Coronary artery (tissue), 2 donors: ENCODE results near the gene PCNT.
"Not testable (repeated sequence)": the region's sequence is repeated elsewhere in the genome, so short reads cannot be mapped to it uniquely, and the experiment has no call there.

Experiments used
- DNase-seq: peaks from one replicate; pipeline ENCODE4 v3.0.0-alpha.2; 2017; ENCODE audit warnings: low spot score
- H3K27ac ChIP-seq, 2 donors: fragments of 200-600 bp; sonication (generic); one replicate each; pipeline ENCODE4 v1.5.1; 2016 to 2019
- H3K4me3 ChIP-seq: fragments of 200-600 bp; sonication (generic); 2 replicates; pipeline ENCODE4 v1.5.1; 2016; ENCODE audit warnings: mild to moderate bottlenecking, moderate library complexity
- TF ChIP-seq, protein P1 (sequence below): fragments of 200-600 bp; sonication (generic); IDR thresholded peaks from one replicate; pipeline ENCODE4 v1.5.1; 2019; ENCODE audit warnings: antibody characterized with exemption

Gene PCNT

DNA sequence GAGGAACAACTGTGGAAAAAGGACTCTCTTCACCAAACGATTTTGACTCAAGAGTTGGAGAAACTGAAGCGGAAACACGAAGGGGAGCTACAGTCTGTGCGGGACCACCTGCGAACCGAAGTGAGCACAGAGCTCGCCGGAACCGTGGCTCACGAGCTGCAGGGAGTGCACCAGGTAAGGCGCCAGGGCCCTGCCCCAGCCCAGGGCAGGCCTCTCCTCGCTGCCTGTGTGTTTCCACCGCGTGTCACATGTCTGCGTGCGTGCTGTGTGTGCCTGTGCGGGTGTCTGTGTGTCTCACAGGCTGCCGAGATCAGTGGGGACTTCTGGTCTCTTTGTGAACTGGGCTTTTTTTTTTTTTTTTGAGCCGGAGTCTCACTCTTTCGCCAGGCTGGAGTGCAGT lies 43.0 kb downstream of the PCNT start:
- Histone ChIP-seq H3K27ac (no peak overlapping the region), H3K4me3 (no peak overlapping the region)
- DNase-seq: no peak
- TF ChIP-seq, protein P1, sequence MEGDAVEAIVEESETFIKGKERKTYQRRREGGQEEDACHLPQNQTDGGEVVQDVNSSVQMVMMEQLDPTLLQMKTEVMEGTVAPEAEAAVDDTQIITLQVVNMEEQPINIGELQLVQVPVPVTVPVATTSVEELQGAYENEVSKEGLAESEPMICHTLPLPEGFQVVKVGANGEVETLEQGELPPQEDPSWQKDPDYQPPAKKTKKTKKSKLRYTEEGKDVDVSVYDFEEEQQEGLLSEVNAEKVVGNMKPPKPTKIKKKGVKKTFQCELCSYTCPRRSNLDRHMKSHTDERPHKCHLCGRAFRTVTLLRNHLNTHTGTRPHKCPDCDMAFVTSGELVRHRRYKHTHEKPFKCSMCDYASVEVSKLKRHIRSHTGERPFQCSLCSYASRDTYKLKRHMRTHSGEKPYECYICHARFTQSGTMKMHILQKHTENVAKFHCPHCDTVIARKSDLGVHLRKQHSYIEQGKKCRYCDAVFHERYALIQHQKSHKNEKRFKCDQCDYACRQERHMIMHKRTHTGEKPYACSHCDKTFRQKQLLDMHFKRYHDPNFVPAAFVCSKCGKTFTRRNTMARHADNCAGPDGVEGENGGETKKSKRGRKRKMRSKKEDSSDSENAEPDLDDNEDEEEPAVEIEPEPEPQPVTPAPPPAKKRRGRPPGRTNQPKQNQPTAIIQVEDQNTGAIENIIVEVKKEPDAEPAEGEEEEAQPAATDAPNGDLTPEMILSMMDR: no peak

DNA sequence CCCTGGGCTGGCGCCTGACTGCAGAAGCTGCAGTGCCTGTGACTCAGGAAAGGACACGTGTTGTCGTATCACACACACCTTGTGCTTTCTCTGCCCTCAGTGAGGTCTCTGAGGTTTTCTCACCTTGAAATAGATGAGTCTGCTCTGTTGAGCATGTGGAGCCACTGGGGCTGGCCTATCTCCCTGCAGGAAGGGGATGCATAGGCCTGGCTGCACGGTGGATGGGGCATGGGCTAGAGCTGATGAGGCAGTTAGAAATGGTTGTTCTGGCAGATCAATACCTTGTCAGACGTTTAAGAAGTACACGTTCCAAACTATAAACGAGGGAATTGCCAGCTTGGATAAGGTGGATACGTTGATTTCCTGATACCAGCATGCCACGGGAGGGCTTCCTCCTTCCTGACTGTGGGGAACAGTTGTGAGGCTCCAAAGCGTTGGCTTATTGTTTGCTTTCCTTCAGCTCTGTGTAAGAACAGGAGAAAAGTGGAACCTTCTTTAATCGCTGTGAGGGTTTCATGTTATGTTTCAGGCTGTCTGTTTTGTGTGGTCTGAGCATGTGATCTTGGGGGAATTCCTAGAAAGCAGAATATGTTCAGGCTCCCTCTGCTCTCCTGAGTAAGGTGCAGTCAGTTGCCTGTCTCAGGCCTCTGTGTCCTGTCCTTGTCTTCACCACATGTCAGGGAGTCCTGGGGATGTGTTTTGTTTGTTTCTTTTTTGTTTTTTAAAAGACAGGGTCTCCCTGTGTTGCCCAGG lies 44.8 kb downstream of the PCNT start:
- no peak for DNase-seq
- TF ChIP-seq, protein P1: no peak
- H3K4me3 ChIP-seq: no peak overlapping the region
- H3K27ac ChIP-seq: no peak overlapping the region

DNA sequence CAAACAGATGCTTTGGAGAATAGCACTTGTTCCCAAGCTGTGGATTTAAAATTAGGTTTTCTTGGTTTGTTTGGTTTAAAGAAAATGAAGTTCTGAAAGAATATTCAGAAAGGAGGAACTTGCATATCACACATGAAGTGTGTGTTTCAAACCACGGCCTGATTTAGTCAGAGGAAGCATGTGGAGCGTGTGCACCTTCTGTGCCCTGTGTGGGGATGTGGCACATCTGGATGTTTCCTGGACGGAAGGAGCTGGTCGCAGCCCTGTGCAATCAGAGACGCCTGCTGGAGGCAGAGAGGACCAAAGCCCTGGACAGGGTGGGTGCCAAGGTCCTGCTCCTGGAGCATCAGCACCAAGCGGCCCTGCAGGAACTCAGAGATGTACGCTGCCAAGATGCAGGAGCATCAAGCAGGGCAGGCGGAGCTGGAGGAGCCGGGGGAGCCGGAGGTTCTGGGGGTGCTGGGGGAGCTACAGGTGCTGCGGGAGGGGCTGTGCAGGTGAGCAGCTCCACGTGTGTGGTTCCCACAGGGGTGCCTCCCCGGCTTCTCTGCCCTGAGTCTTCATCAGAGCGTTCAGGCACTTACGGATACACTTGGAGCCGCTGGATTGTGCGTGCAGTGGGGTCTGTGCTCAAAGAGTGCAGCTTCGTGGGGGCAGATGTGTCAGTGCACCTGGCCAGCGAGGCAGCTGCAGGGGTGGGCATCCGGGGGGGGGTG lies 45.7 kb downstream of the PCNT start:
- Histone ChIP-seq H3K4me3 (no peak overlapping the region), H3K27ac (no peak overlapping the region)
- DNase-seq: no peak
- TF ChIP-seq, protein P1: no peak

DNA sequence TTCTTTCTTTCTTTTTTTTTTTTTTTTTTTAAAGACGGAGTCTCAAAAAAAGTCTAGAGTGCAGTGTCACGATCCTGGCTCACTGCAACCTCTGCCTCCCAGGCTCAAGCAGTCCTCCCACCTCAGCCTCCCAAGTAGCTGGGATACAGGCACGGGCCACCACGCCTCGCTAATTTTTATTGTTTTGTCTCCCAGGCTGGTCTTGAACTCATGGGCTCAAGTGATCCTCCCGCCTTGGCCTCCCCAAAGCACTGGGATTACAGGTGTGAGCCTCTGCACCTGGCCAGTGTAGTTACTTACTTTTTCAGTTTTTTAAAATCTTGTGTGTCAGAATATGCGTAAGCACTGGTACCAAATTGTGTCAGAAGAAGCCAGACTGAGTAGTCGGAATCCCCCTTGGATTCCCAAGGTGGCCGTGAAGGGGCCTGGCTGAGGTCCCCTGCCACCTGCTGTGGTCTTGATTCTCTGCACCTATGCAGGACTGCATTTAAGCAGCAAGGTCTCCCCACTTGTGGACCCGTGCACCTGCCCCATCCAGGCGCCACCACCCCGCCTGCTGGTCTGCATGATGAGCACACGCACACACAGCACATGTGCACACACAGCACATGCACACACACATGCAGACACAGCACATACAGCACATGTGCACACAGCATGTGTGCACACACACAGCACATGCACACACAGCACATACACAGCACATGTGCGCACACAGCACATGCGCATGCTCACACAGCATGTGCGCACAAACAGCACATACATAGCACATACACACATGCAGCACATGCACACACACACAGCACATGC lies 47.5 kb downstream of the PCNT start:
- H3K27ac ChIP-seq: no peak overlapping the region
- H3K4me3 ChIP-seq: no peak overlapping the region
- no peak for DNase-seq
- TF ChIP-seq, protein P1: no peak

DNA sequence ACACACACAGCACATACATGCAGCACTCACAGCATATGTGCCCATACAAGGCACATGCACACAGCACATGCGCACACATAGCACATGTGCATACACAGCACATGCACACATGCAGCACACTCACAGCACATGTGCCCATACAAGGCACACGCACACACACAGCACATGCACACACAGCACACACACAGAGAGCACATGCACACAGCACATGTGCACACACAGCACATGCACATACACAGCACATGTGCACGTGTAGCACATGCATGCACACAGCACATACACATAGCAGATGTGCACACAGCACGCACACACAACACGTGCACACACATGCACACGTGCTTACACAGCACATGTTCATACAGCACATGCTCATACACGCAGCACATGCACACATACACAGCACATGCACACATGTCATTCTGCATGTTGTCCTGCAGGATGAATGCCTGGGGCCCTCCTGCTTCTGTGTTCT lies 48.1 kb downstream of the PCNT start:
- DNase-seq: no peak
- Histone ChIP-seq H3K4me3 (no peak overlapping the region), H3K27ac (no peak overlapping the region)
- TF ChIP-seq, protein P1: no peak

DNA sequence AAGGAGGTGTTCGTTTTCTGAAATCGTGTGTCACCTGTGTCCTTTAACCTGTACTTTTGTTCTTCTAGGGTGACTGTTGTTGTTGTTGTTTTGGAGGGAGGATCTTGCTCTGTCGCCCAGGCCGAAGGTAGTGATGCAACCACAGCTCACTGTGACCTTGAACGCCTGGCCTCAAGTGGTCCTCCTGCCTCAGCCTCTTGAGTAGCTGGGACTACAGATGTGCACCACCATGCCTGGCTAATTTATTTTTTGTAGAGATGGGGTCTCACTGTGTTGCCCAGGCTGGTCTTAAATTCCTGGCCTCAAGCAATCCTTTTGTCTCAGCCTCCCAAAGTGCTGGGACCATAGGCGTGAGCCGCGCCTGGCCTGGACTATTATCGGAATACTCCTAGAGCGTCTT lies 49.0 kb downstream of the PCNT start:
- H3K27ac ChIP-seq, DNase-seq, H3K4me3 ChIP-seq: not testable (repeated sequence)

DNA sequence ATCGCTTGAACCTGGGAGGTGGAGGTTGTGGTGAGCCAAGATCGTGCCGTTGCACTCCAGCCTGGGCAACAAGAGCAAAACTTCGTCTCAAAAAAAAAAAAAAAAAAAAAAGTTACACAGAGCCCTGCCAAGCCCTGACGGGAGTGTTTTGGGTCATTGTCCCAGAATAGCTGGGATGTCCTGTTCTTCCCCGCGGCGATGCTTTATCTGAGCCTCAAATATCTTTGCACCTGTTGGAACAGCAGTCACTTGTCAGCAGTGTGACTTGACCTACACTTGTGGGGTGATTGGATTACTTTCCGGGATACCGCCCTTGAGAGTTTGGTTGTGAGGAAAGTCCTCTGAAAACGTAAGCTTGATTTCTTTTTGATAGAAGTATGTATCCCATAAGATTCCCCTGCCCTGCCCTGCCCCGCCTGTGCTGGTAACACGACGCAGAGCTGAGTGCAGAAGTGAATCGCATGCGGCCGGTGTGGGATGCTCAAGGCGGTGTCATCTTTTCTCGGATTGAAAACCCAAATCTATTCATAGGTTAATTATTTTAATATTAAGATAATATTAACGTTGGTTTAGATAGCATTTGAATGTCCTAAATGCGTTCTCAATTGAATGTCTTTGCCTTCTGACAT lies 50.9 kb downstream of the PCNT start:
- no peak for DNase-seq
- no peak overlapping the region for H3K27ac ChIP-seq
- no peak overlapping the region for H3K4me3 ChIP-seq
- TF ChIP-seq, protein P1: no peak
